Measurements from ENCODE around the gene GNAI1. TPM values are rescaled to one million over a fixed set of nuclear protein-coding genes. Genes with fewer than 3 reads are reported as not detected.

GNAI1 gene
- total RNA-seq, 1 donor, result 25.8 TPM

- peak; percentile 82 for DNase-seq (ENCODE audit: low read depth)
- no peak for TF ChIP-seq CTCF (IDR thresholded peaks at IDR 0.05; ENCODE audit: insufficient read depth, low read length)
- H3K4me3 ChIP-seq (ENCODE audit: low read depth, low read length), result no peak overlapping the region
Observed at GRCh38 chr7:80145780-80146422, 11.3 kb downstream of the GNAI1 start.

- H3K4me3 ChIP-seq (ENCODE audit: low read depth, low read length), result no peak overlapping the region
- DNase-seq (ENCODE audit: low read depth), result no peak
- no peak for TF ChIP-seq CTCF (IDR thresholded peaks at IDR 0.05; ENCODE audit: insufficient read depth, low read length)
Observed at GRCh38 chr7:80146545-80147182, 12.0 kb downstream of the GNAI1 start.

GRCh38 chr7:80147543-80148391 is 13.1 kb downstream of the GNAI1 start:
- no peak overlapping the region for H3K4me3 ChIP-seq (ENCODE audit: low read depth, low read length)
- TF ChIP-seq CTCF (IDR thresholded peaks at IDR 0.05; ENCODE audit: insufficient read depth, low read length), result no peak
- DNase-seq (ENCODE audit: low read depth), result peak; percentile 90

GRCh38 chr7:80150611-80151273 is 16.1 kb downstream of the GNAI1 start:
- no peak overlapping the region for H3K4me3 ChIP-seq (ENCODE audit: low read depth, low read length)
- DNase-seq (ENCODE audit: low read depth), result no peak
- no peak for TF ChIP-seq CTCF (IDR thresholded peaks at IDR 0.05; ENCODE audit: insufficient read depth, low read length)

- no peak for TF ChIP-seq CTCF (IDR thresholded peaks at IDR 0.05; ENCODE audit: insufficient read depth, low read length)
- H3K4me3 ChIP-seq (ENCODE audit: low read depth, low read length), result no peak overlapping the region
- no peak for DNase-seq (ENCODE audit: low read depth)
Observed at GRCh38 chr7:80151274-80151665, 16.6 kb downstream of the GNAI1 start.

GRCh38 chr7:80153446-80153845 is 18.8 kb downstream of the GNAI1 start:
- H3K4me3 ChIP-seq (ENCODE audit: low read depth, low read length), result no peak overlapping the region
- TF ChIP-seq CTCF (IDR thresholded peaks at IDR 0.05; ENCODE audit: insufficient read depth, low read length), result no peak
- no peak for DNase-seq (ENCODE audit: low read depth)

Data from fibroblast of the aortic adventitia (primary cell).